RPMI8226 (cell line): ENCODE data around the gene PTPRE.

Experiments
- DNase-seq: peaks from one replicate; pipeline ENCODE4 v3.0.0-alpha.2; 2015

PTPRE gene

DNA sequence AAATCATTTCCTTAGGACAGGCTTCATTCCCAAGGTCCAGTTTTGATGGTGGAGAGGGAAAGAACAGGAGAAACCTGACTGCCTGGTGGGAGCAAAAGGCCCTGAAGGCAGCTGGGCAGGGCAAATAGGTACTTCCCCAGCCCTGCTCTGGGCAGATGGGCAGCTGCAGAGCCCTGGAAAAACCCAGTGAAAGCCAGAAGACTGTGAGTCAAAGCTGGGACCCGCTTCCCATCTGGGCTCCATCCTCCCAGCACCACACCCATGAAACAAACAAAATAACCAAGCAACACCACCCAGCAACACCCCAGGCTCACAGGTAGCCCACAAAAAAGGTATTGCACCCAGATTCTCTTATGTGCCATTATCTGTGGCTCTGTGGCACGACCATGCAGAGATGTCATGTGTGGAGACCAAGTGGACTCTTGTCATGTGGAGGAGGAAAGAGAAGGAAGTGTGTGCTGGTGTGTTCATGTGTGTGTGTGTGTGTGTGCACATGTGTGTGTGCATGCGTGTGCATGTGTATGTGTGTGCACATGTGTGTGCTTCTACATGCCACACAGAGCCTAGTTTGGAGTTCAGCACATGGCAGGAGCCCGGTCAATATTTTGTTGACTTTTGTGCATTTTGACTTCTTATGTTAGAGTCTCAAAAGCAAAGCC is 24.0 kb upstream of the PTPRE start:
- no peak for DNase-seq

DNA sequence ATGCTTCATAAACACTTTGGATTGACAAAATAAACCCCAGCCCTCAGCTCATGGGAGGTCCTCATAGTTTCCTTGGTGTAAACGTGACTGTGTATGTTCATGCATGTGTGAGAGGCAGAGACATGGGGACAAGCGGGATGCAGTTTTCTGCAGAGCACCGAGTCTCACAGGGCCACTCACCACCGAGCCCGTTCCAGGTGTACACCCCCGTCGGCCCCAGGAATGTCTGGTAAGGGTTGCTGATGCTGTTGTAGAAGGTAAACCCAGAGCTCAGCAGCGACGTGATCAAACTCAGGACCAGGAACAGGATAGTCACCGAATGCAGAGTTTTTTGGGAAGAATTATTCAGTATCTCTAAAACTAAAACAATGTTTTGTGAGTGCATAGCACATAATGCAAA is 23.4 kb upstream of the PTPRE start:
- DNase-seq: no peak

DNA sequence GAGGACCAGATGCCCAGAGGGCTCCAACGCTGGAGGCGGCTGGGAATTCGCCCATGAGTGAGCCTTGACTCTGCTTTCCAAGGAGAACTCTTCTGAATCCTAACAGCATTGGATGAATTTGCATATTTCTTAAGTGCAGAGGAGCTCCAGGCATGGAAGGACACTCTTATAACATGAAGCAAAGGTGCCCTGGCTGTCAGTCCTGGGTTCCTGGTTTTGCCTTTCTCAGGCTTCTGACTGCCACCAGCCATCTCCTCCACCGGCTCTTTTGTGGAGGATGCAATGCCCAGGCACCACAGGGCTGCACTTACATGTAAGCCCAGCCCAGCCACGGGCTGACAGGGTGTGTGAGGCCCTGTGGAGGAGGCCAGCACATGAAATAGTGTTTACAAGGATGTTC is 22.4 kb upstream of the PTPRE start:
- no peak for DNase-seq

DNA sequence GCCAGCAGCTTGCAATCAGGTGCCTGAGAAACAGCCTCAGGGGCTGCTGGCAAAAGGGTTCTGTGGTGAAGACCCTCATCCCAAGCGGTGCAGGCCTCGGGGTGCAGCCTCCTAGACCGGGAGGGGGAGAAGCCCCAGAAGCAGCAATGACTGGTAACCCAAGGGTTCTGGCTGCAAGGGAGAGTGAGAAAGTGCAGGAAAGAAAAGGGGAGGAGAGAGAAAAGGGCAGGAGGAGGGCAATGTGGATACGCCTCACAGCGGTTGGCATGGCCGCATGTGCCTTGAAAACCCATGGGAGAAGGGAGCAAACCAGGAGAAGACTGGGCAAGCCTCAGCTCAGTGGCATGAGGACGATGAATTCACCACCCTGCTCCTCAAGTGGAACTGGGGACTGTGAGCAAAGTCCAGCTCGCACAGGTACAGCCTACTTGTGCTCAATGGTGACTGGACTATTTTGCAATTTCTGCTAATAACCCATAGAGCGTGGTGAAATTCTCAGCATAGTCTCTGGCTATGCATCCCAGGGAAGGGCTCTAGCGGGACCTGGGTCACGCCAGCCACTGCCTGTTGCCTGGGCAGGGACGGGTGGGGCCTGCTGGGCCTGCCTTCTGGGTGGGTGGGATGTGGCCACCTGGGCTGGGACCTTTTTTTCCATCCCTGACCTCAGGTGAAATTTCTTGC is 20.4 kb upstream of the PTPRE start:
- DNase-seq: no peak

DNA sequence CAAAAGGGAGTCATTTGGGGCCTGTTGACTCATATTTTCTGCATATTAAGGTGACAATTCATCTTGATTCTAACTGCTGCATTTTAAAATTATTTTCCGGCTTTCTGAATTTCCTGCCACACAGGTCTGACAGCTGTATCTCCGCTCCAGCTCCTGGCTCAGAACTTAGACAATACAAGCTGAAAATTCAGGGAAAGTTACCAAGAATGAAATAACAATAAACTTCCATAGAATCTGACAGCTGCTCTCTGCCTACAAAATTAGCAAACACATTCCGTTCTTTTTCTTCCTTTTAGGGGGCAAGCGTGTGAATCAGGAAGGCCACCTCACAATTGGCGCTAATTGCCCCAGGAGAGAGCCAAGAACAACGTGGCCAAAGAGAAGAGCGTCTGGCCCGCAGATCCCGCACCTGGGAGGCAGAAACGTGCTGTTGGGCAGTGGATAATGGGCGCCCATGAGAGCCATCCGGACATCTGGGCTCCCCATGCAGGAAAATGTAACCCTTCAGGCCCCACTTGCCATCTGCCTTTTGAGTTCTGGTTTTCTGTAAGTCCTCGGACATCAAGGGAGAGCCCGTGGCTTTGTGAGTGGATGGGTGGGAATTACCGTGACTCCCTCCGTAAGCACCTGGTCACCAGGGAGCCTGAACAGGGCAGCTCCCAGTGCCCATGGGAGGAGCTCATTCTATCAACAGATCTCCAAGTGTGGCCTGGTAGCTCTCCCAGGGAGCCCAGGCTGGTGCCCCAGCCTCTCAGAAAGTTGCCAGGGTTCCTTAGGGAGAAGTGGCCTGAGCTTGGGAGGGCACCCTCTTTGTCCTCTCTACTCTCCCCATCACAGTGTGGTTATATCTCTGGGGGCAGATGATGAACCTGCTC is 19.1 kb upstream of the PTPRE start:
- DNase-seq: no peak

DNA sequence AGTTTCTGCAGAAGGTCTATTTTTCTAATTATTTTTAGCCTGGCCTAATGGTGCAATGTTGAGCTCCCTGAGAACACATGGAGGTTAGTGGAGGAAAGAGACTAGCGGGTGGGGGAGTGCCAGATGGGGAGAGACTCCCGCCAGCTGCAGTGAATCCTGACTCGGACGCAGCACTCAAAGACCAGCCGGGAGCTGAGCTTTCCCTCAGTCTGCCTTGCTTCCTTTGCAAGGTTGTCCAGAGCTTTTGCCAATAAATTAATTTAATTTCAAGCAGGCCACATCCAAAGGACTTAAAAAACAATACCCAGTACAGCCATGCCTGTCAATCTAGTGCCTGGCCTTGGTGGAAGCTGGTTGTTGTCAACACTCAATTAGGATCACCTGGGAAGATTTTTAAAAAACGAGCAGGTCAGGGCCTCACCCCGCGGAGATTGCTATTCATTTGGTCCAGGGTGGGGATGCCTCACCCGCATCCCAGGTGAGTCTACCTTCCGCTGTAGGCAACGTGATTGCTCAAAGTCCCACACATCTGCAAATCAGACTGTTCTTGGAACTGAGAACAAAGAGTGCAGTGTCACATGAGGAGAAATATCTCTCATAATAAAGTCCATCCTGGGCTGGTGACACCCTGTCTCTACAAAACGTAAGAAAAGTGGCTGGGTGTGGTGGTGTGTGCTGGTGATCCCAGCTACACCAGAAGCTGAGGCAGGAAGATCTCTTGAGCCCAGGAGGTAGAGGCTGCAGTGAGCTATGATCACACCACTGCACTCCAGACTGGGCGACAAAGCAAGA is 18.2 kb upstream of the PTPRE start:
- DNase-seq: no peak

DNA sequence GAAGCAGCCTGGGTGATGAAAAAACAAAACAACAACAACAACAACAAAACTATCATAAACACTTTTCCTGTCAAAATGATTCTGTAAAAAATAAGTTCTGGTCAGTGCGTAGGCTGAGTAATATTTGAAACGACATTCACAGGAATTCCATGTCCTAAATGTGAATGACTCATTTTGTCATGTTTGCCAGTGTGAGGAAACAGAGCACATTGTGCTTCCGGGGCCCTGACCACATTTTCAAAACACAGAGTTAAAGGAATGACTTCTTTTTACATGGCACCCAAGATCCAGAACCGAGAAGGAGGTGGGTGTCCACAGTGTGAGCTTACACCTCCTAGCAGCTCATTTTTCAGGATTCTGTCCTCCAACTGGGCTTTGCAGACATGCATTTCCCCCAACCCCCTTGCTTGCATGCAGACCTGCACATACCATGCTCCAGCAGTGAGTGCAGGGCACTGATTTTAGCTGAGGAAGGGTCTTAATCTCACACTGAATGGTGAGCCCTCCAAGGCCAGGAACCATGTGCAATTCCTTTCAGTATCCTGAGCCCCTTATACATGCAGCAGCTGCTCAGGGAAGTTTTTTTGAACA is 17.2 kb upstream of the PTPRE start:
- no peak for DNase-seq

DNA sequence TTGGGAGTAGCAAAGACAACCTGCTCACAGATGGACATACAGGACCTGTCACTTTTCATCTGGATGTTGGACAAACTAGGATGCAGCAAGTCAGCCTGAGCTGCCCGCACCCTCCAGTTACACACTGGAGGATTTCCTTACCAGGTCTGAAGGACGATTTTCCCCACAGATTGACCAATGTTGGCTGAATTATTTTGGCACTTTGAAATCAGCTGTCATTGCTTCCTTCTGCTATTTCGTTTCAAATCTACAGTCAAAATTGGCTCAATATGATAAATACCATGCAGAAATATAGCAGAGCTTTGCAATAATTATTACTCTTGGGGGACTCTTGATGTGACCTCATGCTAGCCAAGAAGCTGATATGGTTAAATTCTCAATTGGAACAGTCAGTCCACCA is 16.7 kb upstream of the PTPRE start:
- DNase-seq: no peak

DNA sequence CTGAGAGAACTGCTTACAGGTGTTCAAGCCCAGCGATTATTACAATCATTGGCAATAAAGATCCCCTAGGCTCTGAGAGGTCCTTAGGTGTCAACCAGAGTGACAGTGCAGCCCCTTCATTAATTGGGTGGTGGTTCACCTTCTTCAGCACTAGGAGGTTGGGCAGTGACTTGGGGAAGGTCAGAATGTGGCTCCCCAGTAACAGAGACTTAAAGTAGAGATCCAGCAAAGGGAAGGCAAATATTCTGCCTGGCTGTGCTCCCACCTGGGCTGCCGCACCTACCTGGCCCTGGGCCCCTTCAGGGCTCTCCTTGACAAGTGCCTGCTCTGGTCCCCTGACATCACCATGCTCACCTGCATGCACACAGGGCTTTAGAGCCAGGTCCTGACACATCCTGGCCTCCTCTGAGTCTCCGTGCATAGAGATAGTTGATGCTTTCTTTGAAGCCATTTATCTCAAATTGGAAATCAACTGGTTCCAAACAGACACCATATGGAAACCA is 16.0 kb upstream of the PTPRE start:
- no peak for DNase-seq

DNA sequence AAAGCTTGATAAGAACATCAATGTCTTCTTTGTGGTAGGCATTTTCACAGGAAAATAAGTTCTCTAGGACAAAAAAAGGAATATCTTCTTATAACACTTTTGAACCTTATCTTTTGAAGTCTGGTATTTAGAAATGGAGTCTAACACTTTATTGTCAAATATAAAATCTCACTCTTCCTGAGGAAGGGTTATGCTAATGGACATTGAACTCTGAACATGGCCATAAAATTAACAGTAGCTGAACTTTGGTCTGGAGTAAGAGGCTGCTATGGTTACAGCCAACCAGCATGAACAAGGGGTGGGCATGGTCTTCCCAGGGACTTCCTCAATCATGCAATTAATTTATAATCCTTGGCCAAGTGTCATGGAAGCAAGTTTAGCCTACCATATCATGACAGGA is 14.2 kb upstream of the PTPRE start, which contains the start of gene CLRN3:
TSS of gene CLRN3 (minus strand) at position 199 of the 400 bp plus-strand sequence. CDS start at position 42, 157 bp downstream.
- DNase-seq: no peak

DNA sequence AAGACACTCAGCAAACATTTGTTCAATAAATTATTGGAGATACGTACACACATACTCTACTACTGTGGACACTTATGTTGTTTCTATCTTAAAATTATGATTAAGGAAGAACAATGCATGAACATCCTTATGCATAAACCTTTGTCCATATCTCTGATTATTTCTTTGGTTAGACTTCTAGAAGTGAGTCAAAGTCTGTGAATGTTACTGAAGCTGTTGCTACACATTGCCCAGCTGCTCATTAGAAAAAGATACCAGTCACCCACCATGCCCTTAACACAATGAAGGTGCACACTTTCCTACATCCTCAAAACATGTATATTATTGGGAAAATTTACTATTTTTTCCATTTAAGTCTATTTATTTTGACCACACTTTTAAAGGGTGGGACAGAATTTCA is 12.8 kb upstream of the PTPRE start:
- DNase-seq: no peak

DNA sequence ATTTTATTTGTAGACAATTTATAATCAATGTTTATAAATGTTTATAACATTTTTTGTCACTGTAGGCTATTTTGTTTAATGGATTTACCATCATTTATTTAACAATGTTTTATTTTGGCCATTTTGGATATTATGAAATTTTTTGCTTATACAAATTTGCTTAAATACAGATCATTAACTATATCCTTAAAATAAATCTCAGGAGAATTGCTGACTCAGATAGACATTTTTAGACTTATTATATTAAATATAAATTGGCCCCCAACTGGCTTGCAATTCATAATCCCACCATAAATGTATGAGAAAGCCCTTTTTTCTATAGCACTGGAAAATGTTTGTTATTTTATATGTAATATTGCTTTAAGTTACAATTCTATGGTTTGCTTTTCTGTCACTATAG is 10.3 kb upstream of the PTPRE start:
- DNase-seq: no peak

DNA sequence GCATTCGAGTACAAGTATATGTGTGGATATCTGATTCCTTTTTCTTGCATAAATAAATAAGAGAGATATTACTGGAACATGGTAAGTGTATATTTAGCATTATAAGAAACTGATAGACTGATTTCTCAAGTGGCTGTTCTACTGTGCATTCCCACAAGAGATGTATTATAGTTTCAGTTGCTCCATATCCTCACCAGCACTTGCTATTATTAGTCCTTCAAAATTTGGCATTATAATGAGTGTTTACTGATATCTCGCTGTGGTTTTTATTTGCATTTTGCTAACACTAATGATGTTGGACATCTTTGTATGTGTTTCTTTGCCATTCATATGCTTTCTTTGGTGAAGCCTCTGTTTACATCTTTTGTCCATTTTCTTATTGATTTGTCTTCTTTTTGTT is 9.7 kb upstream of the PTPRE start:
- no peak for DNase-seq

DNA sequence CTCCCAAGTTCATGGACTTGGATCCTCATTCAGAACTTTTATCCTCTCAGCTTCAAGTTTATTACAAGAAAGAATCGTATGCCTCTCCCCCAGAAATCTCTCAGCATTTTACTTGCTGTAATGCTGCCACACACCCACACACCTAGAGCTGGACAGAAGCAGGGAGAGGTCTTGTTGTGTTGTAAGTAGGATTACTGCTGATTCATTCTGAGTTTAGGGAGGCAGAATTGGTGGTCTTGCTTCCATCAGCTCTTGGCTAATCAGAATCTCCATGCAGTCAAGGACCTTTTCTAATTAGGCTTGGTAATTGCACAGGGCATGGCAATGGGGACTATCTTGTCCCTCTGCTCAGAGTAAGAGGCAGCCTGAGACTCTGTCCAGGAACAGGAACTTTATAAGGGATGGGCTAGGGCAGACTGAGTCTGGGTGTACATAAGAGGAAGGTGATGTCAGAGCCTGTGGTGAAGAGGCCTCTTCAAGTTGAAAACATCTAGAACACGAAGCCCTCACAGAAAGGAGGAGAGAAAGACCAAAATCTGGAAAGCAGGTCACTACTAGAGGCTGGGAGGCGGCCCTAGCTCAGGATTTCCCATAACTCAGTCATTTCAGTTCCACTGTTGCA is 7.0 kb upstream of the PTPRE start:
- DNase-seq: no peak

DNA sequence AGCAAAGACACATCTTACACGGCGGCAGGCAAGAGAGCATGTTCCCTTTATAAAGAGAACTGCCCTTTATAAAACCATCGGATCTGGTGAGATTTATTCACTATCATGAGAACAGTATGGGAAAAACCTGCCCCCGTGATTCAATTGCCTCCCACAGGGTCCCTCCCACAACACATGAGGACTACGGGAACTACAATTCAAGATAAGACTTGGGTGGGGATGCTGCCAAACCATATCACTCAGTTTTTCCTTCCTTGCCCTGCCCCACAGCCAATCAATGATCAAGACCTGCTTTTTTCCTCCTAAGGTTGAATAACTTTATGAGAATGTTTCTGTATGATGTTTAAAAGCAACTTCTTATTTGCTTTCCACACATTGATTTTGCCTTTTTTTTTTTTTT is 3.1 kb upstream of the PTPRE start:
- no peak for DNase-seq

DNA sequence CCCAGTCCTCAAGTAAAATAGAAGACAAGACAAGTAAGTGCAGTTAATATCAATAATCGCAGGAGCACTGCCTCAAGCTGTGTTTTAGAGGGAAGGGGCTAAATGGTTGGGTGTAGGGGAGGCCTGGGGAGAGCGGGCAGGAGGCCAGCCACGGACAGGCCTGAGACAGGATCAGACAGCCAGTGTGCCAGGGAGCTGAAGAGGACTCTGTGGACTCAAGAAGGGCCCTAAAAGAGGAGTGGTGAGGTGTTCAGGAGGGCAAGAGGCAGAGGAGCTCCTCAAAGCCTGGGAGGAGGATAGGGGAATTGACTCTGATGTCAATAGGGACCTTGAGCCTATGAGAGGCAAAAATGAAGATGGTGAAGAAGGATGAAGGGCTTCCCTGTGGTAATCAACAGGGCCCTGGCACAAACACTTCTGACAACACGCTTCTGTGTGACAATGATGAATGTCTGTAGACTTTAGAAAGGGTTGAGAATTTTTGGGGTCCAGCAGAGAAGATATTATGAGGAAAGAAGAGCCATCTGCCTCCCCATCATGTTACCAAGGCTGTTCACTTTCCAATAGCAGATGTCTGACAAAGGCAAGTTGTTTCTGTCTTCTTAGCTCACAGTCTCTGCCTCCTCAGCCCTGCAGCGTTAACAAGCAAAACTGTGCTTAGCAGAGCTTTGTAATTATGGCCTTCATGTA is 2.4 kb upstream of the PTPRE start:
- no peak for DNase-seq

DNA sequence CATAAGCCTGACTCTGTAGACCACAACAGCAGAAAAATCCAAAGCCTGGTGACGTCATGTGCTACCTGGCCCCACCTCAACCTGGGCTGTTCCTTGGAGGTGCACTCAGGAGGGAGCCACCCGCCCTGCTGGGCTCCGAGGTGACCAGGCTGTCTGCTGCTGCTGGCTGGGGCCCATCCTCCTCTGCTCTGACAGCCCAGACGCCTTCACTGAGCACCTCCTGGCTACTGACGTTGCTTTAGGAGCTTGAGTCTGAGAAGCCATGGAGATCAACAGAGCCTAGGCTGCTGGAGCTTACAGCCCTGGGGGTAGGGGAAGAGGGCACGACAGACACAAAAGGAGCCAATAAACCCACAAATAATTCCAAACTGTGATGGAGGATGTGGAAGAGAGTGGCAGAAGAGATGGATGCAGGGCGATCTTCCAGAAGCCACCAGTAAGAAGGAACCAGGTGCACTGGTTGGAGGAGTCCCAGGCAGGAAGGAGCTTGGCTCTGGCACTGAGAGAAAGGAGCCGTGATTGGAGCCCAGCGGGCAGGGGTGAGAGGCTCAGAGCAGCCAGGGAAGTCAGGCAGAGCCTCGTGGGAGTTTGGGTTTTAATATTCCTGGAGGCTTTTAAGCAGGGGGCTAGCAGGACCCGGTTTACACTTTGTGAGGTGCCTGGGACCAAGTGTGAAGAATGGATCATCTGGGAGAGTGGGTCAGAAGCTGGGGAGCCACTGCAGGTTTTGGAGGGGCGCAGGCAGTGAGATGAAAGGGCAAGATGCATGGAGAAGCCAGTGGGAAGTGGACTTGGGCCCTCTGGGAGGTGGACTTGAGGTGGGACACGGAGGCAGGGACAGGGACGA is 1.7 kb upstream of the PTPRE start:
- no peak for DNase-seq

DNA sequence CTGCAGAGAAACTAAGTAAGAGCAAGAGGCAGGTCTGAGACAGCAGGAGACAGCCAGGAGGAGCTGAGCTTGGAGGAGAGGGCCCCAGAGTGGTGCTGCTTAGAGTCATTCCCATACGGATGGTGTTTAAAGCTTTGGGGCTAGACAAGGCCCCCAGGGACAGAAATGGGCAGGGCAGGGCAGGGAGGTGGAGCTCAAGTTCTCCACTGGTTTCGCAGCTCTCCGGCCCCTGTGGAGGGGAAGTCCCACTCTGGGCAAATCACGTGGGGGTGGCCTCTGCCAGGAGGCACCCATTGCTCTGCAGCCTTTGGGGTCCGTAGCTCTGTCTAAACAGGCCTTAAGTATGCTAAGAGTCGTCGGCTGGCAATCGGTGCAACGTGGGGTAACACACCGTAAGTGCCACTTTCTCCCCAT is 1.0 kb upstream of the PTPRE start:
- no peak for DNase-seq

DNA sequence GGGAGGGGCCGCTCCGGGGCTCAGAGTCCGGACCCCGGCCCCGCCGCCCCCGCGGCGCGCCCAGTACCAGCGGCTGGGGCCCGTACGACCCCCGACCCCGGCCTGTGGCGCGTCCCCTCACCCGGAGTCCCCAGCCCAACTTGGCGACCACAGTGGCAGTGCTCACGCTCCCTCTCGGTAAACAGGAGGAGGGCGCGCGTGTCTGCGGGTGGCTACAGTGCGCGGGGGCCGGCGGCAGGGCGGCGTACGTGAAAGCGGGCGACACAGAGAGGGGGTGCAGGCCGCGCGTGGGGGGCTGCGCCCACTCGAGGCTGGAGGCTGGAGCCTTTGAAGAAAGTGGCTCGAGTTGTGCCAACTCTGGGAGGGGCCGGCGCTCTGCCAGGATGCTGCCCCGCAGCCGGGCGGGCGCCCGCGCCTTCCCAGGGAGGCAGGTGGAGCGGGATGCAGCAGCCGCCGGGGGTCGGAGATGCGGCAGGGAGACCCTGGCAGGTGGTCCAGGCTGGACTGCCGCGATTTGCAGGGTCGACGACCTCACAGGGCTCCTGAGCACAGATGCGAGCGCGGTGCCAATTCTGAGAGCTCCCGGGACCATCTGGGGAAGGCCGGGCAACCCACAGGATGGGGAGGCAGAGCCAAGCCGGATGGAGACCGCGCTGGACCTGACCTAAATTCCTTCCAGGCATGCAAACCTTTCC is 655 bp downstream of the PTPRE start:
- no peak for DNase-seq
